DOHH2 (cell line): Measurements from ENCODE around the gene TPMT.

Experiments used
- H3F3A ChIP-seq: fragments of 200-600 bp; sonication (generic), shearing (Covaris generic); 2 replicates; pipeline ENCODE4 v1.6.0; 2016; ENCODE audit warnings: antibody characterized with exemption, mild to moderate bottlenecking; ENCODE audit not compliant: control insufficient read depth, insufficient read depth
- H3K27ac ChIP-seq: fragments of 200-600 bp; sonication (generic); 2 replicates; pipeline ENCODE4 v1.5.1; 2014; ENCODE audit warnings: low read depth, mild to moderate bottlenecking, low read length, moderate library complexity
- H3K27me3 ChIP-seq: fragments of 200-600 bp; sonication (generic); 2 replicates; pipeline ENCODE4 v1.6.1; 2014; ENCODE audit warnings: mild to moderate bottlenecking, low read length, mixed read lengths; ENCODE audit not compliant: control insufficient read depth
- H3K36me3 ChIP-seq: fragments of 200-600 bp; sonication (generic); 2 replicates; pipeline ENCODE4 v1.6.1; 2014; ENCODE audit warnings: mild to moderate bottlenecking, low read length, moderate library complexity, mixed read lengths; ENCODE audit not compliant: control insufficient read depth
- H3K4me1 ChIP-seq: fragments of 200-600 bp; sonication (generic); 2 replicates; pipeline ENCODE4 v1.6.1; 2014; ENCODE audit warnings: mild to moderate bottlenecking, low read length, mixed read lengths; ENCODE audit not compliant: control insufficient read depth
- H3K4me2 ChIP-seq: fragments of 200-600 bp; sonication (generic); 2 replicates; pipeline ENCODE4 v1.6.0; 2014; ENCODE audit warnings: mild to moderate bottlenecking, low read length, moderate library complexity
- H3K4me3 ChIP-seq: fragments of 200-600 bp; sonication (generic); 2 replicates; pipeline ENCODE4 v1.5.1; 2014; ENCODE audit warnings: mild to moderate bottlenecking, low read length, mixed read lengths
- H3K79me2 ChIP-seq: fragments of 200-600 bp; sonication (generic); 2 replicates; pipeline ENCODE4 v1.6.1; 2014; ENCODE audit warnings: mild to moderate bottlenecking, low read length, mixed read lengths; ENCODE audit not compliant: control insufficient read depth
- H3K9me2 ChIP-seq: fragments of 200-600 bp; sonication (generic); replicated peaks from 2 replicates; pipeline ENCODE4 v1.6.1; 2014; ENCODE audit warnings: mild to moderate bottlenecking, low read length, mixed read lengths; ENCODE audit not compliant: control insufficient read depth
- H3K9me3 ChIP-seq: fragments of 200-600 bp; sonication (generic); 2 replicates; pipeline ENCODE4 v1.6.1; 2014; ENCODE audit warnings: antibody characterized with exemption, low read length, mixed read lengths; ENCODE audit not compliant: control insufficient read depth, insufficient read depth
- H4K20me1 ChIP-seq: fragments of 200-600 bp; sonication (generic); 2 replicates; pipeline ENCODE4 v1.6.0; 2014; ENCODE audit warnings: low read depth, mild to moderate bottlenecking, antibody characterized with exemption, low read length, moderate library complexity; ENCODE audit not compliant: control insufficient read depth, insufficient read depth
- EZH2phosphoT487 ChIP-seq: fragments of 200-600 bp; sonication (generic); IDR thresholded peaks from 2 replicates; pipeline ENCODE4 v1.6.1; 2017; ENCODE audit warnings: borderline replicate concordance, mild to moderate bottlenecking, antibody characterized with exemption, low read length, moderate library complexity, mixed read lengths
- TF ChIP-seq, protein P1 (sequence below): fragments of 200-600 bp; sonication (generic); IDR thresholded peaks from one replicate; pipeline ENCODE4 v1.5.1; 2014; ENCODE audit warnings: antibody characterized with exemption, mild to moderate bottlenecking, low read depth, low read length; ENCODE audit not compliant: poor library complexity, severe bottlenecking

Gene TPMT

DNA sequence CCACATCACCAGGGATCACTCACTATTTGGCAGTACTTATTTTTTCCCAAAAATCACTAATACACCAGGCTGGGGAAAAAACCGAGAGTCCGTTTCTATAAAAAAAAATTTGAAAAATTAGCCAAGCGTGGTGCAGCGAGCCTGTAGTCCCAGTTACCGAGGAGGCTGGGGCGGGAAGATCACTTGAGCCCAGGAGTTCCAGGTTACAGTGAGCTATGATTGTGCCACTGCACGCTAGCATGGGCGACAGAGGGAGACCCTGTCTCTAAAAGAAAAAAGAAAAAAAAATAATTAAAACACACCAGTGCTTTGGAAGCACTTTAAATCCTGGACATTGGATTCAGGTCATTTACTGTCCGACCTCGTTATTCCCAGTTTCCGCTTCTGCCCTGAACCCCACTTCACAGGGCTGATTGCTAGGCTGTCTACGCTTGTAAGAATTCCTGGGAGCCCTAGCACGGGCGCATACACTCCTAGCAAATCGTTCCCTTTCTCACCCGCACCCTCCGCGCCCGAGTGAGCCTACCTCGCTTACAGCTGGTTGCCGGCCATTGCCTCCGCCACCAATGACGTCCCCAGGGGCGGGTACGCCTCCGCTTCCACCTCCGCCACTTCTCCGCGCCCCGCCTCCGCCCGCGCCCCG is at the start of gene TPMT:
TPMT (minus strand) TSS at position 571 of the 643 bp plus-strand sequence. CDS start 5,950 bp downstream, outside the sequence.
- Histone ChIP-seq H4K20me1 (no peaks in the 10 kb centered on the region), H3F3A (peaks cover 10% of the 10 kb centered on the region), H3K27me3 (no peaks in the 10 kb centered on the region), H3K36me3 (peaks cover under 1% of the 10 kb centered on the region), H3K4me2 (peak within 1 kb of the TSS; percentile 89), H3K79me2 (no peaks in the 10 kb centered on the region), H3K9me3 (no peaks in the 10 kb centered on the region), H3K4me1 (peaks cover 23% of the 10 kb centered on the region), H3K9me2 (no peaks in the 10 kb centered on the region), H3K4me3 (peak within 1 kb of the TSS; percentile 95), H3K27ac (peak within 1 kb of the TSS; percentile 47)
- TF ChIP-seq EZH2phosphoT487: no peak
- TF ChIP-seq, protein P1, sequence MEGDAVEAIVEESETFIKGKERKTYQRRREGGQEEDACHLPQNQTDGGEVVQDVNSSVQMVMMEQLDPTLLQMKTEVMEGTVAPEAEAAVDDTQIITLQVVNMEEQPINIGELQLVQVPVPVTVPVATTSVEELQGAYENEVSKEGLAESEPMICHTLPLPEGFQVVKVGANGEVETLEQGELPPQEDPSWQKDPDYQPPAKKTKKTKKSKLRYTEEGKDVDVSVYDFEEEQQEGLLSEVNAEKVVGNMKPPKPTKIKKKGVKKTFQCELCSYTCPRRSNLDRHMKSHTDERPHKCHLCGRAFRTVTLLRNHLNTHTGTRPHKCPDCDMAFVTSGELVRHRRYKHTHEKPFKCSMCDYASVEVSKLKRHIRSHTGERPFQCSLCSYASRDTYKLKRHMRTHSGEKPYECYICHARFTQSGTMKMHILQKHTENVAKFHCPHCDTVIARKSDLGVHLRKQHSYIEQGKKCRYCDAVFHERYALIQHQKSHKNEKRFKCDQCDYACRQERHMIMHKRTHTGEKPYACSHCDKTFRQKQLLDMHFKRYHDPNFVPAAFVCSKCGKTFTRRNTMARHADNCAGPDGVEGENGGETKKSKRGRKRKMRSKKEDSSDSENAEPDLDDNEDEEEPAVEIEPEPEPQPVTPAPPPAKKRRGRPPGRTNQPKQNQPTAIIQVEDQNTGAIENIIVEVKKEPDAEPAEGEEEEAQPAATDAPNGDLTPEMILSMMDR: no peak

DNA sequence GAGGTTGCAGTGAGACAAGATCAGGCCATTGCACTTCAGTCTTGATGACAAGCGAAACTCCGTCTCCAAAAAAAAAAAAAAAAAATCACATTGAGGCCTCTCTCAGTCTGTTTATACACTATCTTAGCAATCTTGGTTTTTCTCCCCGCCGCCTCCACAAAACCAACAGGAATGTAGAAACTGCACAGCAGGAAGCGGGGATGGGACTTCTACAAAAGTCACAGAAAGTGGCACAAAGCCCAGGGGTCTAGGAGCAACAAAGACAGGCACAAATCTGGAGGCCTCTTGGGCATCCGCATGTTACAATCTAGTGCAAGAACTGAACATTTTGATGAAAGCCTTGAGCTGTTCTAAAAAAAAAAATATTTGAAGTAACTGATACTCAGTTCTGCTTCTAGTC is 48.9 kb upstream of the TPMT start:
- TF ChIP-seq EZH2phosphoT487: no peak
- TF ChIP-seq, protein P1: no peak
- no peaks in the 10 kb centered on the region for H3K4me1 ChIP-seq
- no peak overlapping the region for H3K27ac ChIP-seq
- H3K27me3 ChIP-seq: no peaks in the 10 kb centered on the region
- no peak overlapping the region for H3K4me3 ChIP-seq
- no peaks in the 10 kb centered on the region for H4K20me1 ChIP-seq
- H3K36me3 ChIP-seq: no peaks in the 10 kb centered on the region
- H3K9me2 ChIP-seq: no peaks in the 10 kb centered on the region
- no peak overlapping the region for H3K4me2 ChIP-seq
- H3K9me3 ChIP-seq: no peaks in the 10 kb centered on the region
- H3K79me2 ChIP-seq: no peaks in the 10 kb centered on the region
- H3F3A ChIP-seq: no peaks in the 10 kb centered on the region

DNA sequence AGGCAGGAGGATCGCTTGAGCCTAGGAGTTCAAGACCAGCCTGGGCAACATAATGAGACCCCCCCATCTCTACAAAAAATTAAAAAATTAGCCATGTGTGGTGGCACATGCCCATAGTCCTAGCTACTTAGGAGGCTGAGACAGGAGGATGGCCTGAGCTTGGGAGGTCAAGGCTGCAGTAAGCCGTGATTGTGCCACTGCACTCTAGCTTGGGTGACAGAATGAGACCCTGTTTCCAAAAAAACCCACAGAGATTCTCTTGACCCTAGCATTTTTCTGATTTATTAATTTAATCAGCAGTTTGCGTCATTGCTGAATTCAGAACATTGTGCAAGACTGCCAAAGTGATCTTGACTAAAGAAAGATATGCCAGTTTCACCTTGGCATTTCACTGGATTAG is 37.1 kb upstream of the TPMT start:
- no peaks in the 10 kb centered on the region for H3K36me3 ChIP-seq
- no peaks in the 10 kb centered on the region for H3F3A ChIP-seq
- H3K4me2 ChIP-seq: no peak overlapping the region
- H3K9me2 ChIP-seq: no peaks in the 10 kb centered on the region
- no peaks in the 10 kb centered on the region for H3K79me2 ChIP-seq
- H3K4me3 ChIP-seq: no peak overlapping the region
- no peaks in the 10 kb centered on the region for H3K9me3 ChIP-seq
- no peaks in the 10 kb centered on the region for H4K20me1 ChIP-seq
- no peaks in the 10 kb centered on the region for H3K4me1 ChIP-seq
- TF ChIP-seq EZH2phosphoT487: no peak
- TF ChIP-seq, protein P1: no peak
- no peaks in the 10 kb centered on the region for H3K27me3 ChIP-seq
- H3K27ac ChIP-seq: no peak overlapping the region
